GM20000 (cell line): ENCODE results near the gene PIGU.
"Not testable (repeated sequence)": the region's sequence is repeated elsewhere in the genome, so short reads cannot be mapped to it uniquely, and the experiment has no call there.

ENCODE experiments used
- DNase-seq: peaks from one replicate; pipeline ENCODE4 v3.0.0; 2012; ENCODE audit warnings: low spot score
- TF ChIP-seq, protein P1 (sequence below): IDR thresholded peaks from 2 replicates; pipeline ENCODE4 v1.5.1; 2012; ENCODE audit warnings: mild to moderate bottlenecking, control low read depth; ENCODE audit errors: extremely low read depth, missing control alignments

PIGU gene

DNA sequence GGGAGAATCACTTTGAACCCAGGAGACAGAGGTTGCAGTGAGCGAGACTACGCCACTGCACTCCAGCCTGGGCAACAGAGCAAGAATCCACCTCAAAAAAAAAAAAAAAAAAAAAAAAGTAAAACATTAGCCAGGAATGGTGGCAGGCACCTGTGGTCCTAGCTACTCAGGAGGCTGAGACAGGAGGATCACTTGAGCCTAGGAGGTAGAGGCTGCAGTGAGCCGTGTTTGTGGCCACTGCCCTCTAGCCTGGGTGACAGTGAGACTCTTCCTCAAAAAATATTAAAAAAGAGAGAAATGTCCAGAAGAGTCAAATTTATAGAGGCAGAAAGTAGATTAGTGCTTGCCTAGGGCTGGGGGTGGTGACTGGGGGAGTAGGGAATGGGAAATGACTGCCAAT, 6.8 kb upstream of the PIGU start:
- no peak for DNase-seq
- TF ChIP-seq, protein P1, sequence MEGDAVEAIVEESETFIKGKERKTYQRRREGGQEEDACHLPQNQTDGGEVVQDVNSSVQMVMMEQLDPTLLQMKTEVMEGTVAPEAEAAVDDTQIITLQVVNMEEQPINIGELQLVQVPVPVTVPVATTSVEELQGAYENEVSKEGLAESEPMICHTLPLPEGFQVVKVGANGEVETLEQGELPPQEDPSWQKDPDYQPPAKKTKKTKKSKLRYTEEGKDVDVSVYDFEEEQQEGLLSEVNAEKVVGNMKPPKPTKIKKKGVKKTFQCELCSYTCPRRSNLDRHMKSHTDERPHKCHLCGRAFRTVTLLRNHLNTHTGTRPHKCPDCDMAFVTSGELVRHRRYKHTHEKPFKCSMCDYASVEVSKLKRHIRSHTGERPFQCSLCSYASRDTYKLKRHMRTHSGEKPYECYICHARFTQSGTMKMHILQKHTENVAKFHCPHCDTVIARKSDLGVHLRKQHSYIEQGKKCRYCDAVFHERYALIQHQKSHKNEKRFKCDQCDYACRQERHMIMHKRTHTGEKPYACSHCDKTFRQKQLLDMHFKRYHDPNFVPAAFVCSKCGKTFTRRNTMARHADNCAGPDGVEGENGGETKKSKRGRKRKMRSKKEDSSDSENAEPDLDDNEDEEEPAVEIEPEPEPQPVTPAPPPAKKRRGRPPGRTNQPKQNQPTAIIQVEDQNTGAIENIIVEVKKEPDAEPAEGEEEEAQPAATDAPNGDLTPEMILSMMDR: no peak

DNA sequence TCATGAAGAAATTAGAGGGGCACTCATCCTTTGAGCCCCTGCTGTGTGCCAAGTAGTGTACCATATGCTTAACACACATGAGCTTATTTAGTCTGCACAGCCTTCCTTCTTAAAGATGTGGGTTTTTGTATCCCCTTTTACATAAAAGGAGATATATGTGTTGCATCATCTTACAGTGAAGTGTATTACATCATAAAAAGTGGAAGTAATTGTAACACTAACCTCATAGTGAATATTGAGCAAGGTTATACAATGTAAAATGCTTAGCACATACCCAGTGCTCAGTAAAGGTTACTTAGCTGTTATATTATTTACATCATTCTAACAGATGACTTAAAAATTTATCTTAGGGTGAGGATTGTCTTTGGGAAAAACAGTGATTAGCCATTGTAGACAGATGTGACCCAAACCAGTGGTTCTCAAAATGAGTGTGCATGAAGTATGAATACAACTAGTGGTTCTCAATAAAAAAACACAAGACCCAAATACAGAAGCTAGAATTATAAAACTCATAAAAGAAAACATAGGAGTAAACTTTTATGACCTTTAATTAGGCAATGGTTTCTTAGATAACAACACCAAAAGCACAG, 3.8 kb upstream of the PIGU start:
- no peak for DNase-seq
- TF ChIP-seq, protein P1: no peak

DNA sequence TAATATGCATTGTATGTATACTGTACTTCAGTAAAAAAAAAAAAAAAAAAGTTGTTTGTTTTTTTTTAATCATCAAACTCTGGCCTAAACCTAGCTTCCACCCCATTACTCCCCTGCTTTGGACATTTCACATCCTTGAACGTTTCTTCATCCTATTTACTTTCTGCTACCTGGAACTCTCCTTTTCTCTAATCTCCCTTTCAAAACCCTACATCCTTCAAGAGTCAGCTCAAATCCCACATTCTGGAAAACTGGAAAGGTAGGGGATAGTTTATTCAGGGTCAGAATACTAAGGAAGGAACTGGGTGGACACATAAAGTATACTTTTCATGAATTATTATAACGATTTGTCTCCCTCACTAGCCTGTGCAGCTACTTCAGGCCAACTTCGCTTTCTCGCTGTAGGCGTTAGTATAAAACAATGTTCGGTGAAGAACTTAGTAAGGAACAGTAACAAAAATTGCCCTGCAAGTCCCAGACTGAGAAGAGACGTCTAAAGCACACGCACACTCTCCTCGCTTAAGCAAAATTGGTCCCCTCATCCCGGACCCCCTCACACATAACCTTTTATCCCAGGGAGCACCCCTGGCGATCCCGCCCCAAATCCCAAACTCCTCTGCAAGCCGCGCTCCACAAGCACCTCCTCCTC, 775 bp downstream of the PIGU start:
- TF ChIP-seq, protein P1: no peak
- DNase-seq: no peak

DNA sequence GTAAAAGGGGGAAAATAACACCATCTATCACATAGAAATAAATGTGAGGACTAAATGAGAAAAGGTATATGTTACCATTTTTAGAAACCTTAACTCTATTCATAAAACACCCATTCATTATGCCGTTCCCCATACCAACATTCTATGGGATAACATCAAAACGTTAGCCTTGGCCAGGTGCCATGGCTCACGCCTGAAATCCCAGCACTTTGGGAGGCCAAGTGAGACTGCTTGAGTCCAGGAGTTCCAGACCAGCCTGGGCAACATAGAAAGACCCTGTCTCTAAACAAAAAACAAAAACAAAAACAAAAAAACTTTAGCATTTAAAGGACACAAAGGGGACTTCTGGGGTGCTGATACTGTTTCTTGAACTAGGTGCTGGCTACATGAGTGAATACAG, 1.3 kb downstream of the PIGU start:
- no peak for DNase-seq
- TF ChIP-seq, protein P1: no peak

DNA sequence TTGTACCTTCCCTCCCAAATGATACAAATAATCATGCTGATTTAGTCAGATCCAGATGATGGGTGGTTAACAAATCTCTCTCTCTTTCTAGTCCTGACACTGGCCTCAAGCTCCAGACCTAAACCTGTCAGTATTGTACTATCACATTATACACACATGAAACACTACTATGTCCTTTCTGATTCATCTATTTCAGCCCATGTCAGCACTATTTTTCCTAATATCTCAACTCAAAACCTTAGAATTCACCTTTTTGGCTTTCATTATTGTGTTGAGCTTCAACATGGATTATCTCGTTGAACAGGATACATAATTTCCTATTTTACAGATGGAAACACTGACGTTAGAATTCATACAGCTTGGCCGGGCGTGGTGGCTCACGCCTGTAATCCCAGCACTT, 3.5 kb downstream of the PIGU start:
- DNase-seq: no peak
- TF ChIP-seq, protein P1: no peak

DNA sequence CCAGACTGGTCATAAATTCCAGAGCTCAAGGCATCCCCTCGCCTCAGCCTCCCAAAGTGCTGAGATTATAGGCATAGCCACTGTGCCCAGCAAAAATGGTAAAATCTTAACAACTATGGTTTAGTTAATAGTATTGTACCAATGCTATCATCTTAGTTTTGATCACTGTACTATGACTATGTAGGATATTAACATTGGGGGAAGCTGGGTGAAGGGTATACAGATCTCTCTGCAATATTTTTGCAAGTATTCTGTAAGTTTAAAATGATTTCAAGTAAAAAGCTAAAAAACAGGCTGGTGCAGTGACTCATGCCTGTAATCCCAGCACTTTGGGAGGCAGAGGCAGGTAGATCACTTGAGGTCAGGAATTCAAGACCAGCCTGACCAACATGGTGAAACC, 7.8 kb downstream of the PIGU start:
- DNase-seq: no peak

DNA sequence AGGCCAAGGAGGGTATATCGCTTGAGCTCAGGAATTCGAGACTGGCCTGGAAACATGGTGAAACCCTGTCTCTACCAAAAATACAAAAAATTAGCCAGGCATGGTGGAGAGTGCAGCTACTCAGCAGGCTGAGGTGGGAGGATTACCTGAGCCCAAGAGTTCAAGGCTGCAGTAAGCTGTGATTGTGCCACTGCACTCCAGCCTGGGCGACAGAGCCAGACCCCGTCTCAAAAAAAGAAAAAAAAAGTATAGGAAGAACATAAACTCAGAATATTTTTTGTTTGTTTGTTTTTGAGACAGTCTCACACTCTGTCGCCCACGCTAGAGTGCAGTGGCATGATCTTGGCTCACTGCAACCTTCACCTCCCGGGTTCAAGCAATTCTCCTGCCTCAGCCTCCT, 12.1 kb downstream of the PIGU start:
- not testable (repeated sequence) for DNase-seq

More for the DNA sequence above, 7.8 kb downstream of the PIGU start:
- TF ChIP-seq, protein P1: no peak
